Suprapubic skin (tissue), 4 donors: ENCODE results near the gene MUSK. TPM values are rescaled to one million over a fixed set of nuclear protein-coding genes. Genes with fewer than 3 reads are reported as not detected.

Experiments used
- DNase-seq, 2 donors: peaks; one replicate each; pipeline ENCODE4 v3.0.0-alpha.2; 2019; ENCODE audit warnings: low spot score in 2 of 2
- H3K27ac ChIP-seq: fragments of 200-600 bp; sonication (generic); one replicate; pipeline ENCODE4 v1.5.1; 2019
- H3K27me3 ChIP-seq: fragments of 200-600 bp; sonication (generic); one replicate; pipeline ENCODE4 v1.5.1; 2019
- H3K36me3 ChIP-seq: fragments of 200-600 bp; sonication (generic); one replicate; pipeline ENCODE4 v1.5.1; 2019
- H3K4me1 ChIP-seq: fragments of 200-600 bp; sonication (generic); one replicate; pipeline ENCODE4 v1.5.1; 2019
- H3K4me3 ChIP-seq: fragments of 200-600 bp; sonication (generic); one replicate; pipeline ENCODE4 v1.5.1; 2019; ENCODE audit warnings: mild to moderate bottlenecking
- H3K9me3 ChIP-seq: fragments of 200-600 bp; sonication (generic); one replicate; pipeline ENCODE4 v1.5.1; 2019
- EP300 ChIP-seq: sonication (generic); formaldehyde crosslinking; IDR thresholded peaks from one replicate; pipeline ENCODE4 v1.6.1; 2017; ENCODE audit warnings: antibody characterized with exemption
- POLR2A ChIP-seq, 2 donors: fragments of 450-650 bp; IDR thresholded peaks; one replicate each; pipeline ENCODE4 v1.6.1; 2017; ENCODE audit warnings: antibody characterized with exemption in 2 of 2, mild to moderate bottlenecking in 2 of 2, moderate library complexity in 2 of 2
- POLR2AphosphoS5 ChIP-seq, 3 donors: sonication (generic); formaldehyde crosslinking; IDR thresholded peaks; one replicate each; pipeline ENCODE4 v1.6.1; 2017; ENCODE audit warnings: antibody characterized with exemption in 3 of 3
- WGBS: methylation state at CpG from one replicate; pipeline ENCODE4 v1.1.5; 2018; 5-methylcytosine and 5-hydroxymethylcytosine counted together
- total RNA-seq, 4 donors: library from RNA; depleted of rRNA; stranded (reverse); fragments of >200 nt; gene quantifications; one replicate each; pipeline ENCODE4 v1.1.0, GENCODE V29; 2016
- TF ChIP-seq, protein P1 (sequence below), 2 donors: fragments of 200-600 bp in 1 of 2; fragments of 450-650 bp in 1 of 2; sonication (generic) in 1 of 2; IDR thresholded peaks; one replicate each; pipeline ENCODE4 v1.5.1; 2016 to 2019; ENCODE audit warnings: antibody characterized with exemption in 2 of 2, mild to moderate bottlenecking in 1 of 2, moderate library complexity in 1 of 2

MUSK gene
- total RNA-seq, 4 donors from 2014 or later, result 0.45 to 1.5 TPM; not detected in 2

DNA sequence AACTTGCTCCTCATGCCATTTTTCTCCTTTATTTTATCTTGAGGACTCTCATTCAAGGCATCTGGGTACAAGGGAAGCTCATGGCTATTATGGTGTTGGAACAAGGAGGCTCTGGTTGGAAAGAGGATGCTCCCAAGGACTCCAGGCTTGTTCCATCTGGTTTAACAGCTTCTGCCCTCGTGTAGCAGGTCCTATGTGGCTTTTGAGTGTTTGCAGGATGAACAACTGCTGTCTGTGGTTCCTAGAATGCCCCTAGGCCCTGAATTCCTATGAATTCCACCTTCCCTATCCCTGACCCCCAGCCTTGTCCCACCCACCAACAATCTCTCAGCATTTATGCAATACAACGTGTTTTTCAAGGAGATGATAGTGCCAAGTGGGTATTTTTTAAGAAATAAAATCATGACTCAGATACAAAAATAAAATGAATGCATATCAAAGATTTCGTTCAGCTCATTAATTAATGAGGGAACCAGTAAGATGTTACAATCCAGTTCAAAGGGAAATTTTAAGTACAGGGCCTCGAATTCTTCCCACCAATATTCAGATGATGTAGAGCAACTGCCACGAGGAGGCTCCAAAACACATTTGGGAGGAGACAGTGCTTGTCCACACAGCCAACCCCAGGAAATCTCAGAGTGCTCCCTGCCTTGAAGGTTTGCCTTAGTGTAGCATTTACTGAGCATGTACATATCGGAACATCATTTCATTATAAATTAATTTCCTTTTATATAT is 182.0 kb downstream of the MUSK start:
- Histone ChIP-seq H3K4me3 (no peak overlapping the region), H3K9me3 (peaks cover 7% of the 10 kb centered on the region), H3K27me3 (no peaks in the 10 kb centered on the region), H3K27ac (no peak overlapping the region), H3K36me3 (no peaks in the 10 kb centered on the region), H3K4me1 (no peaks in the 10 kb centered on the region)
- DNase-seq, result no peak
- WGBS, result 78% methylated on average over 6 of the region's 6 CpGs
- TF ChIP-seq POLR2AphosphoS5 (IDR thresholded peaks at IDR 0.05), result no peak
- TF ChIP-seq, protein P1, sequence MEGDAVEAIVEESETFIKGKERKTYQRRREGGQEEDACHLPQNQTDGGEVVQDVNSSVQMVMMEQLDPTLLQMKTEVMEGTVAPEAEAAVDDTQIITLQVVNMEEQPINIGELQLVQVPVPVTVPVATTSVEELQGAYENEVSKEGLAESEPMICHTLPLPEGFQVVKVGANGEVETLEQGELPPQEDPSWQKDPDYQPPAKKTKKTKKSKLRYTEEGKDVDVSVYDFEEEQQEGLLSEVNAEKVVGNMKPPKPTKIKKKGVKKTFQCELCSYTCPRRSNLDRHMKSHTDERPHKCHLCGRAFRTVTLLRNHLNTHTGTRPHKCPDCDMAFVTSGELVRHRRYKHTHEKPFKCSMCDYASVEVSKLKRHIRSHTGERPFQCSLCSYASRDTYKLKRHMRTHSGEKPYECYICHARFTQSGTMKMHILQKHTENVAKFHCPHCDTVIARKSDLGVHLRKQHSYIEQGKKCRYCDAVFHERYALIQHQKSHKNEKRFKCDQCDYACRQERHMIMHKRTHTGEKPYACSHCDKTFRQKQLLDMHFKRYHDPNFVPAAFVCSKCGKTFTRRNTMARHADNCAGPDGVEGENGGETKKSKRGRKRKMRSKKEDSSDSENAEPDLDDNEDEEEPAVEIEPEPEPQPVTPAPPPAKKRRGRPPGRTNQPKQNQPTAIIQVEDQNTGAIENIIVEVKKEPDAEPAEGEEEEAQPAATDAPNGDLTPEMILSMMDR (IDR thresholded peaks at IDR 0.05), result no peak
- no peak for TF ChIP-seq EP300
- no peak for TF ChIP-seq POLR2A (IDR thresholded peaks at IDR 0.05)

Other genes starting within 250 kb of the MUSK start
- gene SVEP1, start 89.0 kb upstream of the MUSK start, total RNA-seq, result 10 to 100 TPM in 2 of 4 donors, 1 to 10 TPM in 2; 5.8 to 15.6 (median 11.2) TPM